CD4-positive, alpha-beta T cell (primary cell): Measurements from ENCODE around the gene CDK14. TPM values are rescaled to one million over a fixed set of nuclear protein-coding genes. Genes with fewer than 3 reads are reported as not detected.

Experiments
- ATAC-seq: fragments of 200-7000 bp; cut with Tn5 transposase; one replicate; pipeline ENCODE4 v1.10.0; 2022; ENCODE audit warnings: mild to moderate bottlenecking; ENCODE audit not compliant: poor library complexity
- CTCF ChIA-PET: fragments of 350-600 bp; sonication (Branson Sonifier 250); formaldehyde crosslinking; loops from one replicate; lab custom pipeline; 2021; ENCODE audit warnings: antibody characterized with exemption, inconsistent platforms; lab: Charles Lee
- POLR2A ChIA-PET: fragments of 350-600 bp; sonication (Branson Sonifier 250); formaldehyde crosslinking; loops from one replicate; lab custom pipeline; 2021; ENCODE audit warnings: antibody characterized with exemption, inconsistent platforms; lab: Charles Lee
- DNase-seq, 14 experiments: peaks; one replicate each; pipeline ENCODE4 v3.0.0-alpha.2; 2013 to 2020; ENCODE audit warnings: mixed read lengths in 2 of 14
- H3K27ac ChIP-seq, 2 donors: one replicate each; pipeline versions ENCODE4 v1.5.1 to v1.7.0; 2013; ENCODE audit warnings: low read length in 2 of 2, low read depth in 1 of 2, mild to moderate bottlenecking in 1 of 2
- H3K27me3 ChIP-seq, 2 experiments: 1 replicate in 1 of 2; 2 replicates in 1 of 2; pipeline versions ENCODE4 v1.6.1 to v1.7.0; 2013; ENCODE audit warnings: low read length in 2 of 2, control low read depth in 1 of 2, mild to moderate bottlenecking in 1 of 2, moderate library complexity in 1 of 2; ENCODE audit not compliant: insufficient read depth in 2 of 2, control insufficient read depth in 1 of 2
- H3K36me3 ChIP-seq: one replicate; pipeline ENCODE4 v1.6.1; 2013; ENCODE audit warnings: low read length, control low read depth; ENCODE audit not compliant: insufficient read depth
- H3K4me1 ChIP-seq: one replicate; pipeline ENCODE4 v1.6.1; 2013; ENCODE audit warnings: low read length, control low read depth; ENCODE audit not compliant: insufficient read depth
- H3K4me3 ChIP-seq: one replicate; pipeline ENCODE4 v1.5.1; 2013; ENCODE audit warnings: mild to moderate bottlenecking, low read length, moderate library complexity
- H3K9me3 ChIP-seq, 2 experiments: 1 replicate in 1 of 2; 2 replicates in 1 of 2; pipeline versions ENCODE4 v1.6.1 to v1.7.0; 2013; ENCODE audit warnings: low read length in 2 of 2, mild to moderate bottlenecking in 2 of 2, control low read depth in 1 of 2, moderate library complexity in 1 of 2; ENCODE audit not compliant: control insufficient read depth in 1 of 2, insufficient read depth in 1 of 2
- H3K27ac Mint-ChIP-seq: one replicate; pipeline ENCODE4 v1.8.0; 2020; ENCODE audit warnings: mixed read lengths
- H3K27me3 Mint-ChIP-seq: one replicate; pipeline ENCODE4 v1.8.0; 2021; ENCODE audit warnings: mixed read lengths
- H3K36me3 Mint-ChIP-seq: one replicate; pipeline ENCODE4 v1.8.0; 2021; ENCODE audit warnings: low read depth, mixed read lengths
- H3K4me1 Mint-ChIP-seq: one replicate; pipeline ENCODE4 v1.8.0; 2021; ENCODE audit warnings: low read depth, mixed read lengths
- H3K4me3 Mint-ChIP-seq: one replicate; pipeline ENCODE4 v1.8.0; 2020; ENCODE audit warnings: mild to moderate bottlenecking, mixed read lengths
- H3K9me3 Mint-ChIP-seq: one replicate; pipeline ENCODE4 v1.8.0; 2020; ENCODE audit warnings: mixed read lengths
- CTCF ChIP-seq: fragments of 200-600 bp; IDR thresholded peaks from one replicate; pipeline ENCODE4 v1.8.0; 2022; ENCODE audit warnings: antibody characterized with exemption, mild to moderate bottlenecking
- intact Hi-C, 2 experiments: fragments of 100-400 bp; cut with DNase I in 1 of 2; cut with micrococcal nuclease in 1 of 2; formaldehyde crosslinking; loops; one replicate each; pipeline versions ENCODE4 v1.15.1 to v1.9.0; 2023 to 2025; cut with DNase I, micrococcal nuclease
- total RNA-seq, 174 experiments: library from RNA in 2 of 174; stranded (reverse) in 2 of 174; gene quantifications; one replicate each; pipeline ENCODE4 v1.2.3 and lab custom pipeline; 2021 to 2026

Gene CDK14
- total RNA-seq, 2 experiments from 2014 or later, result 0.45 to 0.47 TPM

- ChIA-PET CTCF (no interaction called here), POLR2A (no interaction called here)
- H3K27ac ChIP-seq, result no peak overlapping the region
- H3K27ac Mint-ChIP-seq, result no peak overlapping the region
- no peak overlapping the region for H3K4me3 ChIP-seq
- no peak overlapping the region for H3K4me3 Mint-ChIP-seq
- no peak for TF ChIP-seq CTCF
- H3K9me3 ChIP-seq, result peaks cover 0 to 8% of the 10 kb centered on the region in 2 experiments
- no peaks in the 10 kb centered on the region for H3K4me1 ChIP-seq
- H3K4me1 Mint-ChIP-seq, result no peaks in the 10 kb centered on the region
- no peaks in the 10 kb centered on the region for H3K27me3 ChIP-seq
- intact Hi-C loops, result no loop called here
- ATAC-seq (no peak), DNase-seq (no peak)
- no peaks in the 10 kb centered on the region for H3K36me3 Mint-ChIP-seq
- H3K36me3 ChIP-seq, result no peaks in the 10 kb centered on the region
- H3K9me3 Mint-ChIP-seq, result peaks cover 4% of the 10 kb centered on the region
- peaks cover under 1% of the 10 kb centered on the region for H3K27me3 Mint-ChIP-seq
Observed at GRCh38 chr7:91069146-91069545, 473.0 kb downstream of the CDK14 start.

DNA sequence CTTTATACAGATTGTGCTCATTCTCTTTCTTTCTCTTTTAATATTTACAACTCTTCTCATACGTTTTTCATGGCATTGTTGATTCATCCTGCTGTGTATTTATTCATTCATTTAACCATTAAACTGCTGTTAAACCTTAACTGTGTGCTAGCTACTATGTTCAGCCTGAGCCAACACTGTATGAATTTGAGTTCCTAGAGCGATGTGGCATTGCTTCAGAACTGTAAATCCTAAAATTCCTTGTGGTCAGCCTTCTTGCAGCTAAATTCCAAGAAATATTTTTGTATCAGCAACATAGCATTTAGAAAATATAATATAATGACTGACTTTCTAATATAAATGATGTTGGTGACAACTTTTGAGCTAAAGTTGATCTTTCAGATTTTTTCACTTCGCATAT lies 483.4 kb downstream of the CDK14 start:
- DNase-seq, result no peak
- Histone ChIP-seq H3K9me3 (no peaks in the 10 kb centered on the region), H3K4me3 (no peak overlapping the region), H3K27ac (no peak overlapping the region), H3K36me3 (no peaks in the 10 kb centered on the region), H3K27me3 (no peaks in the 10 kb centered on the region), H3K4me1 (peaks cover 8% of the 10 kb centered on the region)
- TF ChIP-seq CTCF, result no peak
- Mint-ChIP-seq H3K4me1 (peaks cover 18% of the 10 kb centered on the region), H3K4me3 (no peak overlapping the region), H3K27me3 (no peaks in the 10 kb centered on the region), H3K9me3 (no peaks in the 10 kb centered on the region), H3K36me3 (no peaks in the 10 kb centered on the region), H3K27ac (no peak overlapping the region)
- CTCF ChIA-PET, result no interaction called here
- intact Hi-C loops, result no loop called here
- ATAC-seq, result no peak
- POLR2A ChIA-PET, result no interaction called here

DNA sequence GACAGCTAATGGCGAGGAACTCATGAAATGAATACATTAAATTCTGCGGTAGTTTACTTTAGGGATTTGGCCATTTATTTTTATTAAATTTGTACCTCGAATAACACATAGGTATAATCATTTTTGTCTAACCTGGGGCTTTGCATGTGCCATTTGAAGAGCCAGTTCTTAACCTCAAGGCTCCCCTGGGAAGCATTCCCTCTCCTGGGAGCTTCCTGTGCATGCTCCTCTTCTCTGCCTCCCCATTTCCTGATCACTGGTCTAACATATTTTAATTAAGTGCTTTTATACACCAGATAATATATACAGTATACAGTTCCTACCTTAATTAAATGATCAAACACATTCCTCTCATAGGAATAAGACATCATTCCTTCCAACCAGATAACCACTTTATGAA lies 484.2 kb downstream of the CDK14 start:
- Mint-ChIP-seq H3K27ac (no peak overlapping the region), H3K9me3 (no peaks in the 10 kb centered on the region), H3K36me3 (no peaks in the 10 kb centered on the region), H3K4me1 (peaks cover 26% of the 10 kb centered on the region), H3K27me3 (no peaks in the 10 kb centered on the region), H3K4me3 (no peak overlapping the region)
- TF ChIP-seq CTCF, result no peak
- no peak for ATAC-seq
- no peak overlapping the region for H3K4me3 ChIP-seq
- peaks cover 16% of the 10 kb centered on the region for H3K4me1 ChIP-seq
- CTCF ChIA-PET, result no interaction called here
- no peaks in the 10 kb centered on the region for H3K36me3 ChIP-seq
- intact Hi-C loops, result loop anchor here (5.0 to 10.0 kb wide), 4 partner anchors 184 to 1364 kb away; partner anchors contain the start of genes FZD1 (in 2 of the 2) and GATAD1 (in 1 of the 2)
- H3K27ac ChIP-seq, result no peak overlapping the region
- POLR2A ChIA-PET, result no interaction called here
- H3K9me3 ChIP-seq, result no peaks in the 10 kb centered on the region
- DNase-seq, result no peak
- H3K27me3 ChIP-seq, result no peaks in the 10 kb centered on the region
